NCI-H345 (cell line): Measurements from ENCODE around the gene MGAT5.

Experiments
- DNase-seq: peaks from one replicate; lab custom pipeline; 2025; lab: John Stamatoyannopoulos, UW

The MGAT5 gene

DNA sequence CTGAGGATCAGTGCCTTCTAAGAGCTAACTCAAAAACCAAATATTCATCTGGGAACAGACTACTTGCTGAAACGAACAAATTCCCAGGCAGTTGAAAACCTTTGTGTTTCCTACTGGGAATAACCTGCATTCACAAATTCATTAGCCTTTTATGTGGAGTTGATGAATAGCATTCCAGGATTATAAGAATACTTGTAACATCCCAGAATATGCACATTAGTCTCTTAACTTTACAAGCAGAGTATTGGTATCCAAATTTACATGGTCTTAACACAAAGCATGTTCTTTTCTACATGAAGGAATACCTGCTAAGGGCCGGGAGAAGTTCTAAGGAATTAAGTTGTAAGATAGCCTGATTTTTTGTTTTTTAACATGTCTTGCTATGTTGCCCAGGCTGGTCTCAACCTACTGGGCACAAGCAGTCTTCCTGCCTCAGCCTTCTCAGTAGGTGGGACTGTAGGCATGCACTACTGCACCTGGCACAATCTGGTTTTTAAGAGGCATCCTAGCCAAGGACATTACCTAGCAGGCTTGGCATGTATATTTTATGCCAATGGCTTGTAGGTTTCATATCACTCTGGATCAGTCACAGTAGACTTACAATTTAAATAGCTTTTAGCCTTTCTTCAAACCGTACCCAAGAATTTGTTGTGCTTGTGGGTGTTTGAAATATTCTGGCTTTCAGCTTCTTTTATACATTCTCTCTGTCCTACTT is 50.7 kb downstream of the MGAT5 start:
- no peak for DNase-seq

DNA sequence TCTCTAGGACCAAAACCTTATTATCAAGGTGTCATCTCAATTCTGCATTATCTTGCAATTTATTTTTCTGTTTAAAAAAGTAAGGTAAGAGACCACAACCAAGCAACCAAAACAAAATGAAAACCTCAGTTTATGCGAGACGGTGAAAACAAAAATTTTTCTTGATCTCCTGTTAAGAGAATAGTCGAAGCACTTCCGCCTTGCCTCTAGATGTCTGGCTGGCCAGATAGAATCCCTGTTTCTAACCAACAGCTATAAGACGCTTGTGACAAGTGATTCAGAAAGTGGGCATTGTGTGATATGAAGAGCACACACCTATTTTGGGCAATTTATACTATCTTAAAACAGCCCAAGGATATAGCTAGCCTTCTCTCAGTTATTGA is 51.2 kb downstream of the MGAT5 start:
- no peak for DNase-seq

DNA sequence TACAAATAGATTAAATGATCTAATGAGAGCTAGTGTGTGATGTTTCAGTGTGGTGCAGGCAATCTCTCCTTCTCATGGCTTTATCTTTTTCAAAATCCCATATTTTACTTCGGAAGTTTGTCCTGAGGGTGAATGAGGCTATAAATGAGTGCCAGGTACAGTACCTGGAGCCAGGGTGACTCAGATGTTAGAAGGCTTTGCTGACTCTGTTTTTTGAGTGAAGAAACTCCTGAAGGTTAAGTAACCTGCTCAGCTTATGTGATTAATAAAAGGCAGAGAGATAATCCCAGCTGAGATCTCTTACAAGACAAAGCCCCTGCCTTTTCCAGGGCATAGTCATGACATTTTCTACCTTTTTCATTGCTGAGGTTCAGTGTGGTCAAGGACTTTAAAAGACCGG is 52.6 kb downstream of the MGAT5 start:
- DNase-seq: no peak

DNA sequence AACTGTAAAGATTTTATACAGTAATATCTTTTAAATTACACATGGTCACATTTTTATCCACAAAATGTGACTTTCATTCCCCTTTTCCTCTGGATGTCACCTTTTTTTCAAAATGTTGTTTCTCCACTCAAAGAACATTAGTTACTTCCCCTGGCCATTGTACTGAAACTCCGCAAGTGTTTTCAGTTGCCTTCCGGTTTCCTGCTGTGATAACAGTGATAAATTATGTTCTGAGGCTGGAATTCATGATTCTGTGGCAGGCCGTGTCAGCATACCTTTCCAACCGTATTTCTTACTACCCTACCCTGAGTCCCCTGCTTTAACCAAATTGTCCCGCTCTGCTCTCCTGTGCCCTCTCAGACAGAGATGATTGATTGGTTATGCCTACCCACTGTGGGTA is 53.5 kb downstream of the MGAT5 start:
- DNase-seq: no peak

- DNase-seq: no peak
These were observed 54.9 kb downstream of the MGAT5 start for GRCh38 chr2:134308474-134309385.

- no peak for DNase-seq
These were observed 56.5 kb downstream of the MGAT5 start for GRCh38 chr2:134310107-134311079.

DNA sequence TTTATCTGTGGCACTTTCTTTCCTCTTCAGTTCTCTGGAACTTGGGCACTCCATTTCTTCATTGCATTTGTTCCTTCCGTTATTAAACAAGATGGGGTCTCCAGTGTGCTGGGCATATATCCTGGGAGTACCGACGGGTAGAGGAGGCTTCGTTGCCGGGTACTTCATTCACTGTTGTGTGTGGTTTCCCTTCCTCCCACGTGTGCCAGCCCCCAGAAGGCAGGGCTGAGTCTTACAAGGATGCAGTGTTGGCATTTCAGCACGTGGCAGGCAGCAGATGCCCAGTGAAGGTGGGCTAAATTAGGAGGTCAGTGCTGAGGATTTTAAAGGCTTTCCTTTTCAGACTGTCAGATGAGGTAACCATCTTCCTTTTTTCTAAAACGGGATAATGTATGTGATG is 58.6 kb downstream of the MGAT5 start:
- no peak for DNase-seq

DNA sequence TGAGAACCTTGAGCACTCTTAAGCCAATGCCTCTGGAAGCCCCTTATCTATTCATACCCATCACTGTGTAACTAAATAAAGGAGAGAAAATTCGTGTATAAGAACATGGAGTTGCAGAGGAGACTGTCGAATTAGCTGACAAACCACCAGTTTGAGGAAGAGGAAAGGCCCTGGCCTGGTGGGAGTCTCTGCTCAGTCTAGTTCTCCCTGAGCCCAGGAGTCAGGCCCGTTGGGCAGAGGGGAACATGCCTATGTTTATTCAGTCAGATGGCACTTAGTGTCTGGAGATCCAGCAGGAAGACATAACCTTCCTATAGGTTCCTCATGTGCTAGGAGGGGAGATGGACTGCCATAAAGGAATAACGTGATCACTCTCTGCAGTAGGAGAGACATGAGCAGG is 60.3 kb downstream of the MGAT5 start:
- no peak for DNase-seq

- no peak for DNase-seq
These were observed 61.0 kb downstream of the MGAT5 start for GRCh38 chr2:134314681-134315368.

DNA sequence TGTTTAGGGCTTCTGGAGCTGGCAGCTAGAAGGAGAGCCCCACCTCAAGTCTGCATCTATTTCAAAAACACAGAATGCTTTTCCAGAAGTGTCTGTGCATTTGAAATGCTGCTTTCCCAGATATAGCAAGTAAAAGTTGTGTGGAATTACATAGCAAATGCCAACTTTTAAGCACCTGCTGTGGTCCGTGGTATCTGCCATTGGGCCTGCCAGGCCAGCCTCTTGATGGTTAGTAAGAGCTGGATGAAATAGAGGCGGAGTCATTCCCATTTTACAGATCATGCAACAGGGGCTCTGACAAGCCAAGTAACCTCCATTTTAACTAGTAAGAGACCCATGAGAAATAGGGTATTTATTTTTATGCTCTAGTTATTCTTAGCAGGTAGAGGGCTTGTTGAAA is 61.6 kb downstream of the MGAT5 start:
- no peak for DNase-seq

- peak; percentile 2 for DNase-seq
These were observed 65.9 kb downstream of the MGAT5 start for GRCh38 chr2:134319596-134320254.

- no peak for DNase-seq
These were observed 67.1 kb downstream of the MGAT5 start for GRCh38 chr2:134320930-134321329.

- DNase-seq: no peak
These were observed 69.9 kb downstream of the MGAT5 start for GRCh38 chr2:134323777-134324176.

DNA sequence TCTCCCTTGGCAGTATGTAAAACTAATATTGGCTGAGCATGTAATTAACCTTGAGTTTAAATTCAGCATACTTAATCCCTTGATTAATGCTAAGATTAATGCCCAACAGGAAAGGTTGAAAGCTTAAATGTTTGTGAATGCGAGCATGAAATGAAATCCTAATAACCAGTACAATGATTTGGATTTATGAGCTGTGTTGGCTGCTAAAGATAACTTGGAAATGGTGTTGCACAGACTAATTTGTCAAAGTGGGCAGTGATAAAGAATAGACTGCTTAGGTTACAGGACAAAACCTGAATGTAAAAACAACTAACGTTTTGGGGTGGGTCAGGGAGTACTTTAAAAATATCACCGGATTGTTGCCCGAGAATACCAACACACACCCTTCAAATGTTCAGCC is 70.6 kb downstream of the MGAT5 start:
- no peak for DNase-seq

DNA sequence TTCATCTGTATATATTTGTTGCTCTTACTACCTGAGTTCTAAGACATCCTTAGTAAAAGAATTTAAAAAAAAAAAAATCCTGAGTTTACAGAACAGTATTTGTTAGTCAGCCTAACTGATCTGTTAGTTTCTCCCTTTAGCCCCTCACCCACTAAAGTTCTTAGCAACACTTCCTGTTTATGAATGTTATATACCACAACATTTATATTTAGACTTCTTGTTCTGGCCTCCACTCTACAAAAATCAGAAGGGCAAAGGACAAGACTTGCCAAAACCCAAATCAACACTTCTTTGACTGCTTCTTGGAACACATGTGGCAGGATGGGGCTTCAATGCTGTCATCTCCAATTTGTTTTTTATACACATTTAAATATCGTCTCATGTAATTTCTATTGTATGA is 71.1 kb downstream of the MGAT5 start:
- no peak for DNase-seq

- DNase-seq: no peak
These were observed 71.8 kb downstream of the MGAT5 start for GRCh38 chr2:134325696-134326095.

- no peak for DNase-seq
These were observed 73.5 kb downstream of the MGAT5 start for GRCh38 chr2:134327367-134327766.

DNA sequence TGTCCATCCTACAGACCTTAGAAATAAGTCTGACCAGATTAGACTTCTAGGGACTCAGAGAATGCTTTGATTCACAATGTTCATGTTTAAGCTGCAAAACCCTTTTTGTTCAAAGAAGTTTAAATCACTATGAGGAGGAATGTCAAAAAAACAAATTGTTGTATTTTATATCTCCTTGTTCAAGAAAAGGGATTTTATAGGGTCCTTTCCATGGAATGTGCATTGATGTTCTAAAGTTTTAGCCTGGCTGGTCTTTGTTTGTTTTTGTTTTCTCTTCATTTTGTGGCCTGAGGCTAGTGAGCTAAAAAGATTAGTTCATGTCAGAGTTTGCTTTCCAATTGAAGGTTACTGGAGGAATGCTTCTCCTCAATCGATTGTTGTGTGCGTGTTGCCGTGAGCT is 77.2 kb downstream of the MGAT5 start:
- DNase-seq: no peak

DNA sequence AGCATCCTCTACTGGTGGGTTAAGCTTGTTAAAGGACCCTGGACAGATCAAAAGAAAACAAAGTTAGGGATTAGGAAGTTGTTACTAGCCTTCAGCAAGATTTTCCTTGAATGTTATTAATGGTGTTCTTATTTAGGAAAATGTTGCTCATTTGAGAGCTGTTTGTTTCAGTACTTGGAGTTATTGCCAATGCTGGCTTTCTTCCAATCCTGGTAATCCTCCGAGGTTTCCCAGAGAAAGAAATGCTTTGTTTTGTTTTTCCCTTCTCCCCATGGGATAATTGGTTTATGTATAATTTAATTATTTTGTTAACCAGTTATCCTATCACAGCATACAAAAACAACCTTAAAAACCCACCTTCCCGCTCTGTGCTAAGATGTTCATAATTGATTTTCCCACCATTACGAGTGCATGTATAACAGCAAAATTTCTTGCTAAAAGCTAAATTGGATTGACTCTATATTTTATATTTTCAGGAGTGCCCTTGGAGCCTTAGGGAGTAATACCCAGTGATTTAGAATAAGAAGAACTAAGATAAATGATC is 79.8 kb downstream of the MGAT5 start:
- no peak for DNase-seq

GRCh38 chr2:134334542-134335353 is 80.9 kb downstream of the MGAT5 start:
- DNase-seq: no peak
